ENCODE data around the gene SIL1. TPM values are rescaled to one million over a fixed set of nuclear protein-coding genes. Genes with fewer than 3 reads are reported as not detected.

SIL1 gene
- total and polyA plus RNA-seq, 9 of the 15 experiments (the other 6 are each of a cell fraction or from before 2014, with no cell fraction given) = 1.3 to 30.5 (median 18.1) TPM

DNA sequence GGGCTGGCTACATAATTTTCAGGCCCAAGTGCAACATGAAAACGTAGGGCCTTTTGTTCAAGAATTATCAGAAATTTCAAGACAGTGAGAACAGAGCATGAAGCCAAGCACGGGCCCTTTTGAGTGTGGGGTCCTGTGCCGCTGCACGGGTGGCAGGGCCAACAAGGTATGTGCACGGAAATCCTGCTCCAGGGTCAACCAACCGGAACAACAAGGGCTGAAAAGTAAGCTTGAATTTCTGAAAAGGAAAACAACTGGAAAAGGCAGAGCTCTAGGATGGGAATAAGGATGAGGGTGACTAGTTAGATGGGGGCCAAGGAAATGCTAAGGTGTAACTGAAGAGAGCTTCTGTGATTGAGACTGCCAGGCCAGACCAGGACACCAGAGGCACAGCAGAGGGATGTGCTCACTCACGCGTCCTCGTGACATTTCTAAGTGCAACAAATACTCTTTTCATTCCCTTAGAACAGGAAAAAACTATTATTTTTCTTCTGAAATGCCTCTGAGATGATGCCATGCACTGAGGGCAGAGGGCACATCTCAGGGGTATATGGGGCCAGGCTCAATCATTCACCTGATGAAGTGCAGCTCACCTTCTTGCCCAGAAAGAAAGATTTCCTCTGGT, 242.4 kb downstream of the SIL1 start:
- no peak overlapping the region for H2AFZ ChIP-seq (ENCODE audit: low read depth, low read length)
- ChIA-PET POLR2A (interaction anchor here (1.1 to 3.2 kb wide), 3 partner anchors 13 to 20 kb away, joined by 3 to 8 read pairs (median 3); no protein-coding TSS in a partner anchor), CTCF (ENCODE audit: low intra/inter-chr PET ratio) (no interaction called here)
- in situ Hi-C loops (cut with MboI) (no loop called here), intact Hi-C loops (cut with micrococcal nuclease) (no loop called here)
- DNase-seq (ENCODE audit: extremely low read depth in 1 of 4, low spot score in 3 of 4) = no peak
- ATAC-seq = no peak
- FAIRE-seq = no peak
- H3K4me1 ChIP-seq (replicated peaks in 1 of 2; ENCODE audit: control insufficient read depth in 2 of 2, insufficient read depth in 2 of 2, low read length in 2 of 2) = peaks cover 0 to 9% of the 10 kb centered on the region in 2 experiments; a peak in 3 of 5 replicates
- no TSS peak for BruUV-seq (replicated peaks)
- no peaks in the 10 kb centered on the region for H3K79me2 ChIP-seq (ENCODE audit: control insufficient read depth, insufficient read depth, low read length)
- no peak overlapping the region for H3K27ac ChIP-seq (ENCODE audit: extremely low read depth, low read depth, low read length)
- H3K9me1 ChIP-seq (ENCODE audit: control insufficient read depth, insufficient read depth, low read length) = no peaks in the 10 kb centered on the region
- no peak overlapping the region for H3K4me2 ChIP-seq (ENCODE audit: insufficient read depth, low read length)
- H3K27me3 ChIP-seq (ENCODE audit: control insufficient read depth in 2 of 2, insufficient read depth in 2 of 2, low read length in 2 of 2) = no peaks in the 10 kb centered on the region
- H3K9ac ChIP-seq (ENCODE audit: insufficient read depth in 1 of 2, low read depth in 2 of 2, low read length in 2 of 2) = peak overlapping the region in 1 of 2 experiments; percentile 59; a peak in 1 of 4 replicates
- WGBS (ENCODE audit: insufficient coverage, low coverage, missing lambda C conversion rate) = 64% methylated on average over 9 of the region's 9 CpGs
- no peaks in the 10 kb centered on the region for H3K36me3 ChIP-seq (ENCODE audit: control insufficient read depth, insufficient read depth, low read length)
- no peak overlapping the region for H3K4me3 ChIP-seq
- H3K9me3 ChIP-seq (replicated peaks; ENCODE audit: control insufficient read depth, insufficient read depth, low read depth, low read length) = no peaks in the 10 kb centered on the region
- no peaks in the 10 kb centered on the region for H4K20me1 ChIP-seq (replicated peaks; ENCODE audit: control insufficient read depth, insufficient read depth, low read length)
- no peak for TF ChIP-seq SOX6 (IDR thresholded peaks at IDR 0.05)
- TF ChIP-seq, protein P1, sequence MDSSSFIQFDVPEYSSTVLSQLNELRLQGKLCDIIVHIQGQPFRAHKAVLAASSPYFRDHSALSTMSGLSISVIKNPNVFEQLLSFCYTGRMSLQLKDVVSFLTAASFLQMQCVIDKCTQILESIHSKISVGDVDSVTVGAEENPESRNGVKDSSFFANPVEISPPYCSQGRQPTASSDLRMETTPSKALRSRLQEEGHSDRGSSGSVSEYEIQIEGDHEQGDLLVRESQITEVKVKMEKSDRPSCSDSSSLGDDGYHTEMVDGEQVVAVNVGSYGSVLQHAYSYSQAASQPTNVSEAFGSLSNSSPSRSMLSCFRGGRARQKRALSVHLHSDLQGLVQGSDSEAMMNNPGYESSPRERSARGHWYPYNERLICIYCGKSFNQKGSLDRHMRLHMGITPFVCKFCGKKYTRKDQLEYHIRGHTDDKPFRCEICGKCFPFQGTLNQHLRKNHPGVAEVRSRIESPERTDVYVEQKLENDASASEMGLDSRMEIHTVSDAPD (CRISPR knock-in tag; IDR thresholded peaks at IDR 0.05) = no peak
- TF ChIP-seq ZNF197 (CRISPR knock-in tag; IDR thresholded peaks at IDR 0.05; ENCODE audit: low read depth) = no peak
- TF ChIP-seq PBX2 (CRISPR knock-in tag; IDR thresholded peaks at IDR 0.05; ENCODE audit: low read depth) = no peak
- TF ChIP-seq PBX2 (tag; conservative IDR thresholded peaks at IDR 0.05; ENCODE audit: low read depth) = no peak
- TF ChIP-seq, protein P2, sequence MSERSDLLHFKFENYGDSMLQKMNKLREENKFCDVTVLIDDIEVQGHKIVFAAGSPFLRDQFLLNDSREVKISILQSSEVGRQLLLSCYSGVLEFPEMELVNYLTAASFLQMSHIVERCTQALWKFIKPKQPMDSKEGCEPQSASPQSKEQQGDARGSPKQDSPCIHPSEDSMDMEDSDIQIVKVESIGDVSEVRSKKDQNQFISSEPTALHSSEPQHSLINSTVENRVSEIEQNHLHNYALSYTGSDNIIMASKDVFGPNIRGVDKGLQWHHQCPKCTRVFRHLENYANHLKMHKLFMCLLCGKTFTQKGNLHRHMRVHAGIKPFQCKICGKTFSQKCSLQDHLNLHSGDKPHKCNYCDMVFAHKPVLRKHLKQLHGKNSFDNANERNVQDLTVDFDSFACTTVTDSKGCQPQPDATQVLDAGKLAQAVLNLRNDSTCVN (CRISPR knock-in tag; IDR thresholded peaks at IDR 0.05) = no peak
- no peak for TF ChIP-seq ZNF316 (IDR thresholded peaks at IDR 0.05)
- TF ChIP-seq ZNF324 (CRISPR knock-in tag; IDR thresholded peaks at IDR 0.05) = no peak
